Immature natural killer cell (primary cell): ENCODE measurements around the gene TLE2. TPM values are rescaled to one million over a fixed set of nuclear protein-coding genes. Genes with fewer than 3 reads are reported as not detected.

Source experiments
- DNase-seq, 3 donors: peaks; one replicate each; pipeline ENCODE4 v3.0.0; 2022; ENCODE audit warnings: mixed read lengths in 1 of 3
- H3K27ac Mint-ChIP-seq, 6 donors: one replicate each; pipeline ENCODE4 v1.8.0; 2020; ENCODE audit warnings: mixed read lengths in 6 of 6, mild to moderate bottlenecking in 5 of 6, inconsistent platforms in 4 of 6, moderate library complexity in 3 of 6
- H3K27me3 Mint-ChIP-seq, 3 donors: one replicate each; pipeline ENCODE4 v1.8.0; 2020 to 2021; ENCODE audit warnings: low read depth in 3 of 3, mild to moderate bottlenecking in 3 of 3, mixed read lengths in 3 of 3, moderate library complexity in 3 of 3, inconsistent platforms in 1 of 3
- H3K36me3 Mint-ChIP-seq, 3 donors: one replicate each; pipeline ENCODE4 v1.8.0; 2020; ENCODE audit warnings: mixed read lengths in 3 of 3, inconsistent platforms in 2 of 3, mild to moderate bottlenecking in 2 of 3
- H3K4me1 Mint-ChIP-seq, 2 donors: one replicate each; pipeline ENCODE4 v1.8.0; 2020; ENCODE audit warnings: inconsistent platforms in 2 of 2, mild to moderate bottlenecking in 2 of 2, mixed read lengths in 2 of 2, moderate library complexity in 1 of 2
- H3K4me3 Mint-ChIP-seq, 5 donors: one replicate each; pipeline ENCODE4 v1.8.0; 2020; ENCODE audit warnings: mild to moderate bottlenecking in 5 of 5, mixed read lengths in 5 of 5, inconsistent platforms in 3 of 5, moderate library complexity in 3 of 5
- H3K9me3 Mint-ChIP-seq, 6 donors: one replicate each; pipeline ENCODE4 v1.8.0; 2020; ENCODE audit warnings: mild to moderate bottlenecking in 6 of 6, mixed read lengths in 6 of 6, inconsistent platforms in 4 of 6, moderate library complexity in 3 of 6
- polyA plus RNA-seq, 3 donors: library from polyadenylated mRNA; unstranded; fragments of 300-500 nt; fragmentation: Illumina TruSeq; gene quantifications; one replicate each; pipeline ENCODE4 v1.2.3, GENCODE V29; 2021

Gene TLE2
- polyA plus RNA-seq, 3 donors from 2014 or later, result 1.2 to 2.4 (median 1.3) TPM

GRCh38 chr19:2988568-2988967, 40.5 kb downstream of the TLE2 start:
- H3K36me3 Mint-ChIP-seq, result no peaks in the 10 kb centered on the region
- H3K4me3 Mint-ChIP-seq, result no peak overlapping the region
- no peak overlapping the region for H3K27ac Mint-ChIP-seq
- no peaks in the 10 kb centered on the region for H3K9me3 Mint-ChIP-seq
- H3K4me1 Mint-ChIP-seq, result no peaks in the 10 kb centered on the region
- H3K27me3 Mint-ChIP-seq, result peaks cover 0 to 9% (median 2%) of the 10 kb centered on the region in 3 donors
- DNase-seq, result no peak

- Mint-ChIP-seq H3K9me3 (no peaks in the 10 kb centered on the region), H3K27ac (no peak overlapping the region), H3K36me3 (no peaks in the 10 kb centered on the region), H3K4me3 (no peak overlapping the region), H3K4me1 (no peaks in the 10 kb centered on the region), H3K27me3 (peaks cover 0 to 12% (median 2%) of the 10 kb centered on the region in 3 donors)
- no peak for DNase-seq
Observed at GRCh38 chr19:2987797-2988196, 41.3 kb downstream of the TLE2 start.

GRCh38 chr19:2986951-2987524, 42.0 kb downstream of the TLE2 start:
- H3K9me3 Mint-ChIP-seq, result no peaks in the 10 kb centered on the region
- no peaks in the 10 kb centered on the region for H3K4me1 Mint-ChIP-seq
- no peak overlapping the region for H3K27ac Mint-ChIP-seq
- peaks cover 0 to 10% (median 2%) of the 10 kb centered on the region in 3 donors for H3K27me3 Mint-ChIP-seq
- H3K4me3 Mint-ChIP-seq, result no peak overlapping the region
- no peaks in the 10 kb centered on the region for H3K36me3 Mint-ChIP-seq
- no peak for DNase-seq

- no peaks in the 10 kb centered on the region for H3K36me3 Mint-ChIP-seq
- DNase-seq, result no peak
- peaks cover 0 to 9% (median 5%) of the 10 kb centered on the region in 3 donors for H3K27me3 Mint-ChIP-seq
- no peak overlapping the region for H3K4me3 Mint-ChIP-seq
- H3K9me3 Mint-ChIP-seq, result no peaks in the 10 kb centered on the region
- H3K27ac Mint-ChIP-seq, result no peak overlapping the region
- no peaks in the 10 kb centered on the region for H3K4me1 Mint-ChIP-seq
Observed at GRCh38 chr19:2984215-2984528, 44.9 kb downstream of the TLE2 start.

- Mint-ChIP-seq H3K9me3 (no peaks in the 10 kb centered on the region), H3K27me3 (peaks cover 0 to 7% (median 5%) of the 10 kb centered on the region in 3 donors), H3K27ac (no peak overlapping the region), H3K4me1 (no peaks in the 10 kb centered on the region), H3K36me3 (no peaks in the 10 kb centered on the region), H3K4me3 (no peak overlapping the region)
- DNase-seq, result no peak
Observed at GRCh38 chr19:2983351-2984214, 45.5 kb downstream of the TLE2 start.

GRCh38 chr19:2982983-2983350, 46.1 kb downstream of the TLE2 start:
- H3K27ac Mint-ChIP-seq, result no peak overlapping the region
- no peak overlapping the region for H3K4me3 Mint-ChIP-seq
- H3K4me1 Mint-ChIP-seq, result peaks cover 0 to under 1% of the 10 kb centered on the region in 2 donors
- H3K9me3 Mint-ChIP-seq, result no peaks in the 10 kb centered on the region
- peaks cover 0 to 6% (median 5%) of the 10 kb centered on the region in 3 donors for H3K27me3 Mint-ChIP-seq
- H3K36me3 Mint-ChIP-seq, result no peaks in the 10 kb centered on the region
- DNase-seq, result no peak

- H3K9me3 Mint-ChIP-seq, result no peaks in the 10 kb centered on the region
- peaks cover 0 to 4% of the 10 kb centered on the region in 2 donors for H3K4me1 Mint-ChIP-seq
Observed at GRCh38 chr19:2982561-2982960, 46.5 kb downstream of the TLE2 start.

GRCh38 chr19:2981898-2982297, 47.2 kb downstream of the TLE2 start:
- H3K4me1 Mint-ChIP-seq, result peaks cover 4 to 7% of the 10 kb centered on the region in 2 donors
- H3K36me3 Mint-ChIP-seq, result no peaks in the 10 kb centered on the region
- H3K27me3 Mint-ChIP-seq, result peaks cover 7 to 14% (median 12%) of the 10 kb centered on the region in 3 donors
- H3K9me3 Mint-ChIP-seq, result no peaks in the 10 kb centered on the region
- no peak for DNase-seq
- no peak overlapping the region for H3K27ac Mint-ChIP-seq
- H3K4me3 Mint-ChIP-seq, result no peak overlapping the region

More at GRCh38 chr19:2982561-2982960, 46.5 kb downstream of the TLE2 start:
- no peak overlapping the region for H3K27ac Mint-ChIP-seq
- no peak overlapping the region for H3K4me3 Mint-ChIP-seq
- peaks cover 2 to 8% (median 6%) of the 10 kb centered on the region in 3 donors for H3K27me3 Mint-ChIP-seq
- H3K36me3 Mint-ChIP-seq, result no peaks in the 10 kb centered on the region
- DNase-seq, result no peak

GRCh38 chr19:2978772-2979171, 50.3 kb downstream of the TLE2 start:
- Mint-ChIP-seq H3K4me3 (peak overlapping the region in 1 of 5 donors; percentile 29), H3K36me3 (no peaks in the 10 kb centered on the region), H3K27ac (peak overlapping the region in 1 of 6 donors; percentile 35)

GRCh38 chr19:2978166-2978767, 50.8 kb downstream of the TLE2 start:
- Mint-ChIP-seq H3K27me3 (peaks cover 11 to 20% (median 12%) of the 10 kb centered on the region in 3 donors), H3K4me3 (peak overlapping the region in 4 of 5 donors; percentile 27 to 97 (median 76)), H3K36me3 (no peaks in the 10 kb centered on the region), H3K4me1 (peaks cover 12 to 19% of the 10 kb centered on the region in 2 donors), H3K27ac (peak overlapping the region in 1 of 6 donors; percentile 35), H3K9me3 (no peaks in the 10 kb centered on the region)
- no peak for DNase-seq

More at GRCh38 chr19:2978772-2979171, 50.3 kb downstream of the TLE2 start:
- DNase-seq, result no peak
- H3K27me3 Mint-ChIP-seq, result peaks cover 11 to 20% (median 14%) of the 10 kb centered on the region in 3 donors
- no peaks in the 10 kb centered on the region for H3K9me3 Mint-ChIP-seq
- H3K4me1 Mint-ChIP-seq, result peaks cover 12 to 19% of the 10 kb centered on the region in 2 donors

- H3K27ac Mint-ChIP-seq, result peak overlapping the region in 3 of 6 donors; percentile 36 to 40 (median 37)
- H3K4me3 Mint-ChIP-seq, result peak overlapping the region; percentile 58 to 97 (median 94)
- no peak for DNase-seq
- no peaks in the 10 kb centered on the region for H3K9me3 Mint-ChIP-seq
- H3K36me3 Mint-ChIP-seq, result no peaks in the 10 kb centered on the region
- peaks cover 12 to 19% of the 10 kb centered on the region in 2 donors for H3K4me1 Mint-ChIP-seq
- peaks cover 11 to 20% (median 11%) of the 10 kb centered on the region in 3 donors for H3K27me3 Mint-ChIP-seq
Observed at GRCh38 chr19:2977746-2978138, 51.3 kb downstream of the TLE2 start.

GRCh38 chr19:2977001-2977745, 51.9 kb downstream of the TLE2 start, which contains the start of gene TLE6:
TLE6 (plus strand) TSS chr19:2977564; CDS start chr19:2978234, 670 bp downstream.
- Mint-ChIP-seq H3K27me3 (peaks cover 11 to 20% (median 13%) of the 10 kb centered on the region in 3 donors), H3K9me3 (no peaks in the 10 kb centered on the region), H3K36me3 (no peaks in the 10 kb centered on the region), H3K27ac (peak within 1 kb of the TSS; percentile 55 to 92 (median 82)), H3K4me1 (peaks cover 12 to 19% of the 10 kb centered on the region in 2 donors), H3K4me3 (peak within 1 kb of the TSS; percentile 88 to 97 (median 97))
- DNase-seq, result peak; percentile 89 to 92 (median 91)

- H3K4me3 Mint-ChIP-seq, result peak overlapping the region; percentile 88 to 97 (median 97)
- peaks cover 12 to 19% of the 10 kb centered on the region in 2 donors for H3K4me1 Mint-ChIP-seq
- H3K27me3 Mint-ChIP-seq, result peaks cover 11 to 18% (median 13%) of the 10 kb centered on the region in 3 donors
- peak overlapping the region in 5 of 6 donors; percentile 66 to 92 (median 84) for H3K27ac Mint-ChIP-seq
- H3K9me3 Mint-ChIP-seq, result no peaks in the 10 kb centered on the region
- no peaks in the 10 kb centered on the region for H3K36me3 Mint-ChIP-seq
- no peak for DNase-seq
Observed at GRCh38 chr19:2976609-2977000, 52.5 kb downstream of the TLE2 start.
